Measurements from ENCODE around the gene P2RY6. TPM values are rescaled to one million over a fixed set of nuclear protein-coding genes. Genes with fewer than 3 reads are reported as not detected.

P2RY6 gene
- total and polyA plus RNA-seq, 2 of the 8 experiments (the other 6 are each of a cell fraction or from before 2014, with no cell fraction given) = 0.15 TPM; not detected in 1

DNA sequence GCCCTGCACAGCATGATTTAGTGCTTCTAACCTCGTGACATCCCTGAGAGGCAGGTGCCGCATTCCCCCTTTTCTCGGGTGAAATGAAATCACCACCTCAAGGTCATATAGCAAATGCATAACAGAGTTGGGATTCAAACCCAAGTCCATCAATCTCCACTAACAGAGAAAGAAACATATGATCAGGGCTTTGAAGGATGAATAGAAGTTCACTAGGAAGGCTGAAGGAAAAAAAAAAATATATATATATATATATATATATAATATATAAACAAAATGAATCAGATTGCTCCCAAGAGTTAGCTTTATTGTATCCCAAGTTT, 23.8 kb downstream of the P2RY6 start:
- no peak overlapping the region for H2AK5ac ChIP-seq (ENCODE audit: low read depth, low read length)
- TF ChIP-seq RBBP5 (IDR thresholded peaks at IDR 0.05; ENCODE audit: borderline replicate concordance, low read depth, low read length) = no peak
- no peak for TF ChIP-seq SIRT6 (IDR thresholded peaks at IDR 0.05; ENCODE audit: low read length)
- TF ChIP-seq, protein P1, sequence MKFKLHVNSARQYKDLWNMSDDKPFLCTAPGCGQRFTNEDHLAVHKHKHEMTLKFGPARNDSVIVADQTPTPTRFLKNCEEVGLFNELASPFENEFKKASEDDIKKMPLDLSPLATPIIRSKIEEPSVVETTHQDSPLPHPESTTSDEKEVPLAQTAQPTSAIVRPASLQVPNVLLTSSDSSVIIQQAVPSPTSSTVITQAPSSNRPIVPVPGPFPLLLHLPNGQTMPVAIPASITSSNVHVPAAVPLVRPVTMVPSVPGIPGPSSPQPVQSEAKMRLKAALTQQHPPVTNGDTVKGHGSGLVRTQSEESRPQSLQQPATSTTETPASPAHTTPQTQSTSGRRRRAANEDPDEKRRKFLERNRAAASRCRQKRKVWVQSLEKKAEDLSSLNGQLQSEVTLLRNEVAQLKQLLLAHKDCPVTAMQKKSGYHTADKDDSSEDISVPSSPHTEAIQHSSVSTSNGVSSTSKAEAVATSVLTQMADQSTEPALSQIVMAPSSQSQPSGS (IDR thresholded peaks at IDR 0.05; ENCODE audit: low read length) = no peak
- TF ChIP-seq RNF2 (IDR thresholded peaks at IDR 0.05; ENCODE audit: borderline replicate concordance, low read depth, low read length, missing control alignments, poor library complexity, severe bottlenecking) = no peak
- TF ChIP-seq, protein P2, sequence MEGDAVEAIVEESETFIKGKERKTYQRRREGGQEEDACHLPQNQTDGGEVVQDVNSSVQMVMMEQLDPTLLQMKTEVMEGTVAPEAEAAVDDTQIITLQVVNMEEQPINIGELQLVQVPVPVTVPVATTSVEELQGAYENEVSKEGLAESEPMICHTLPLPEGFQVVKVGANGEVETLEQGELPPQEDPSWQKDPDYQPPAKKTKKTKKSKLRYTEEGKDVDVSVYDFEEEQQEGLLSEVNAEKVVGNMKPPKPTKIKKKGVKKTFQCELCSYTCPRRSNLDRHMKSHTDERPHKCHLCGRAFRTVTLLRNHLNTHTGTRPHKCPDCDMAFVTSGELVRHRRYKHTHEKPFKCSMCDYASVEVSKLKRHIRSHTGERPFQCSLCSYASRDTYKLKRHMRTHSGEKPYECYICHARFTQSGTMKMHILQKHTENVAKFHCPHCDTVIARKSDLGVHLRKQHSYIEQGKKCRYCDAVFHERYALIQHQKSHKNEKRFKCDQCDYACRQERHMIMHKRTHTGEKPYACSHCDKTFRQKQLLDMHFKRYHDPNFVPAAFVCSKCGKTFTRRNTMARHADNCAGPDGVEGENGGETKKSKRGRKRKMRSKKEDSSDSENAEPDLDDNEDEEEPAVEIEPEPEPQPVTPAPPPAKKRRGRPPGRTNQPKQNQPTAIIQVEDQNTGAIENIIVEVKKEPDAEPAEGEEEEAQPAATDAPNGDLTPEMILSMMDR (IDR thresholded peaks at IDR 0.05; ENCODE audit: control extremely low read depth in 1 of 3, insufficient read depth in 1 of 3, low read depth in 1 of 3, low read length in 3 of 3) = no peak
- TF ChIP-seq SP4 (IDR thresholded peaks at IDR 0.05; ENCODE audit: low read length) = no peak
- no peak for TF ChIP-seq CHD2 (IDR thresholded peaks at IDR 0.05; ENCODE audit: low read length)
- no peak for TF ChIP-seq JUN (IDR thresholded peaks at IDR 0.05; ENCODE audit: low read depth, low read length)
- TF ChIP-seq, protein P3, sequence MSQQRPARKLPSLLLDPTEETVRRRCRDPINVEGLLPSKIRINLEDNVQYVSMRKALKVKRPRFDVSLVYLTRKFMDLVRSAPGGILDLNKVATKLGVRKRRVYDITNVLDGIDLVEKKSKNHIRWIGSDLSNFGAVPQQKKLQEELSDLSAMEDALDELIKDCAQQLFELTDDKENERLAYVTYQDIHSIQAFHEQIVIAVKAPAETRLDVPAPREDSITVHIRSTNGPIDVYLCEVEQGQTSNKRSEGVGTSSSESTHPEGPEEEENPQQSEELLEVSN (IDR thresholded peaks at IDR 0.05) = no peak

More for the DNA sequence above, 23.8 kb downstream of the P2RY6 start:
- Histone ChIP-seq H3K4ac (replicated peaks; ENCODE audit: insufficient read length, low read depth, low read length) (no peak overlapping the region), H3K14ac (ENCODE audit: insufficient read length) (no peak overlapping the region), H3K4me3 (ENCODE audit: extremely low read depth in 1 of 4, insufficient read depth in 2 of 4, low read depth in 3 of 4, low read length in 4 of 4) (no peak overlapping the region), H3K79me1 (ENCODE audit: low read depth, low read length) (no peaks in the 10 kb centered on the region), H4K5ac (ENCODE audit: insufficient read length, low read depth, low read length) (no peak overlapping the region), H3K36me3 (ENCODE audit: control insufficient read depth in 2 of 4, insufficient read depth in 4 of 4, low read length in 3 of 4) (no peaks in the 10 kb centered on the region), H4K20me1 (replicated peaks in 1 of 2; ENCODE audit: control insufficient read depth in 1 of 2, insufficient read depth in 2 of 2, low read length in 2 of 2) (peaks cover 0 to 2% of the 10 kb centered on the region in 2 experiments), H3K56ac (replicated peaks; ENCODE audit: insufficient read length, low read depth, low read length) (no peak overlapping the region), H3K18ac (ENCODE audit: extremely low read depth, low read length) (no peak overlapping the region), H4K91ac (replicated peaks; ENCODE audit: insufficient read length, low read length) (no peak overlapping the region), H2BK5ac (ENCODE audit: low read depth, low read length) (no peak overlapping the region), H2AFZ (ENCODE audit: low read length) (no peak overlapping the region), H3K23me2 (ENCODE audit: low read depth, low read length) (peaks cover 2% of the 10 kb centered on the region; the same call in 1 of the 2 replicates), H3K79me2 (ENCODE audit: control insufficient read depth in 1 of 2, insufficient read depth in 2 of 2, low read length in 2 of 2) (no peaks in the 10 kb centered on the region), H3K9ac (replicated peaks in 1 of 4; ENCODE audit: extremely low read depth in 1 of 4, low read depth in 3 of 4, low read length in 3 of 4) (no peak overlapping the region), H4K8ac (ENCODE audit: extremely low read depth, insufficient read depth, low read length) (no peak overlapping the region), H2BK120ac (replicated peaks; ENCODE audit: low read depth, low read length) (no peak overlapping the region), H3K9me3 (ENCODE audit: insufficient read depth in 2 of 2, low read depth in 1 of 2, low read length in 1 of 2) (no peaks in the 10 kb centered on the region), H3K27me3 (replicated peaks in 1 of 4; ENCODE audit: control insufficient read depth in 3 of 4, extremely low read depth in 1 of 4, insufficient read depth in 3 of 4, low read length in 3 of 4) (peaks cover 0 to 19% (median 8%) of the 10 kb centered on the region in 4 experiments; a peak in 5 of 7 replicates), H3K23ac (ENCODE audit: insufficient read length) (no peak overlapping the region), H3K4me2 (ENCODE audit: insufficient read depth in 1 of 2, low read depth in 2 of 2, low read length in 2 of 2) (no peak overlapping the region), H2BK20ac (ENCODE audit: low read length) (no peak overlapping the region), H3K27ac (ENCODE audit: low read depth, low read length) (no peak overlapping the region), H3K4me1 (replicated peaks in 1 of 4; ENCODE audit: control insufficient read depth in 3 of 4, insufficient read depth in 4 of 4, low read length in 3 of 4) (peaks cover 0 to 4% (median 2%) of the 10 kb centered on the region in 4 experiments; a peak in 3 of 7 replicates), H2BK12ac (ENCODE audit: low read depth, low read length) (no peak overlapping the region), H2BK15ac (ENCODE audit: low read length) (no peak overlapping the region)
- ChIA-PET POLR2A (ENCODE audit: partially characterized antibody) (no interaction called here), CTCF (ENCODE audit: partially characterized antibody) (interaction anchor here (1.3 to 19.0 kb wide), 7 partner anchors 16 to 77 kb away, joined by 3 to 233 read pairs (median 8); partner anchors contain the start of gene ARHGEF17)
- FAIRE-seq = no peak
- WGBS, 2 experiments (ENCODE audit: extremely low coverage in 1 of 2, insufficient coverage in 1 of 2, insufficient read length in 1 of 2, insufficient replicate concordance in 2 of 2, low coverage in 1 of 2, low lambda C conversion rate in 2 of 2, missing lambda C conversion rate in 1 of 2) = 86% methylated on average over 3 of the region's 3 CpGs; no CpG with 5 or more reads in 1 of the 2 experiments
- no peak for DNase-seq (ENCODE audit: low read depth in 1 of 2, low spot score in 2 of 2)

Data from H1 (cell line).